Activated T-helper 9 cell treated with anti-CD3 and anti-CD28 coated beads, Interleukin-2, amount 50 U/mL, for 16 hours (primary cell): ENCODE data around the gene IFIT2.
"Not testable (repeated sequence)": the region's sequence is repeated elsewhere in the genome, so short reads cannot be mapped to it uniquely, and the experiment has no call there.

Experiments
- DNase-seq: peaks from one replicate; pipeline ENCODE4 v3.0.0-alpha.2; 2020; ENCODE audit warnings: low read depth

Gene IFIT2, protein sequence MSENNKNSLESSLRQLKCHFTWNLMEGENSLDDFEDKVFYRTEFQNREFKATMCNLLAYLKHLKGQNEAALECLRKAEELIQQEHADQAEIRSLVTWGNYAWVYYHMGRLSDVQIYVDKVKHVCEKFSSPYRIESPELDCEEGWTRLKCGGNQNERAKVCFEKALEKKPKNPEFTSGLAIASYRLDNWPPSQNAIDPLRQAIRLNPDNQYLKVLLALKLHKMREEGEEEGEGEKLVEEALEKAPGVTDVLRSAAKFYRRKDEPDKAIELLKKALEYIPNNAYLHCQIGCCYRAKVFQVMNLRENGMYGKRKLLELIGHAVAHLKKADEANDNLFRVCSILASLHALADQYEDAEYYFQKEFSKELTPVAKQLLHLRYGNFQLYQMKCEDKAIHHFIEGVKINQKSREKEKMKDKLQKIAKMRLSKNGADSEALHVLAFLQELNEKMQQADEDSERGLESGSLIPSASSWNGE

DNA sequence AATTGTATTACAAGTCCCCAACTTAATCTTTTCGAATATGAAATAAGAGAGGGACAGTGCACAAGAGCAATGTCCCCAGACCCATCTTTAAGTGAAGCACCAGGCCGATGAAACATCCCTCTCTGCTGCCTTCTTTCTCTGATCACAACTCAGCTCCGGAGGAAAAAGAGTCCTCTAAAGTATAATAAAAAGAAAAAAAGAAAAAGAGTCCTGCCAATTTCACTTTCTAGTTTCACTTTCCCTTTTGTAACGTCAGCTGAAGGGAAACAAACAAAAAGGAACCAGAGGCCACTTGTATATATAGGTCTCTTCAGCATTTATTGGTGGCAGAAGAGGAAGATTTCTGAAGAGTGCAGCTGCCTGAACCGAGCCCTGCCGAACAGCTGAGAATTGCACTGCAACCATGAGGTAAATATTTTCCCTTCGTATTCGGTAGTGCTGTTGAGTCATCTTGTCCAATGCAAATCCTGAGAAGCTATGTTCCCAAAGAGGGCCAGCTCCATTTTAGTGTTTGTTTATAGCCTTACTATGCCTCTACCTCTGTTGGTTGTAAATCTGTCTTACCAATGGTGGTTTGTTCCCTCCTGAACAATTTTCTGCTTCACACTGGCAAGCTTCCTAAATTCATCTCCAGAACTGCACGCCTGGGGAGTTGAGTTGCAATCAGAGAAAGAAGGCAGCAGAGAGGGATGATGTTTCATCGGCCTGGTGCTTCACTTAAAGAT lies at the start of gene IFIT2:
Gene IFIT2 (plus strand): TSS at position 326 of the 725 bp plus-strand sequence. CDS start 78 bp downstream, at position 404.
- DNase-seq, result no peak

DNA sequence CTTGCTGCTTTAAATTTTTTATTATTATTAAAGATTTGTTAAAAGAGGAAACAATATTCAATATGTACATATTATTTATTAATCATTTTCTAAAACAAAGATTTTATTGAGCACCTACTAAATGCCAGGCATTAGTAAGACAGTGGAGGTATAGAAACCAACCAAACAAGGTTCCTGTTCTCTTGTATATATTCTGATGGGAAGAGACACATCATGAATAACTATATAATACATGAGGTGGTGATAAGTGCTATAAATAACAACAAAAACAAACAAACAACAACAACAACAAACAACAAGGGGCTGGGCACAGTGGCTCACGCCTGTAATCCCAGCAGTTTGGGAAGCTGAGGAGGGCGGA lies 49.6 kb upstream of the IFIT2 start:
- DNase-seq, result no peak

DNA sequence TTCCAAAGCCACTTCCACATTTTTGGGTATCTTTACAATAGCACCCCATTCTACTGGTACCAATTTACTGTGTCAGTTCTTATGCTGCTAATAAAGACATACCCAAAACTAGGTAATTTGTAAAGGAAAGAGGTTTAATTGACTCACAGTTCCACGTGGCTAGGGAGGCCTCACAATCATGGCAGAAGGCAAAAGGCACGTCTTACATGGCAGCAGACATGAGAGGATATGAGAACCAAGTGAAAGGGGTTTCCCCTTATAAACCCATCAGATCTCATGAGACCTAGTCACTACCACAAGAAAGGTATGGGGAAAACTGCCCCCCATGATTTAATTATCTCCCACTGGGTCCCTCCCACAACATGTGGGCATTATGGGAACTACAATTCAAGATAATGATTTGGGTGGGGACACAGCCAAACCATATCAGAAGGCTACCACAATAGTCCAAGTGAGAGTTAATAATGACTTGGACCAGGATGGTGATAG lies 46.7 kb upstream of the IFIT2 start:
- DNase-seq, result not testable (repeated sequence)

DNA sequence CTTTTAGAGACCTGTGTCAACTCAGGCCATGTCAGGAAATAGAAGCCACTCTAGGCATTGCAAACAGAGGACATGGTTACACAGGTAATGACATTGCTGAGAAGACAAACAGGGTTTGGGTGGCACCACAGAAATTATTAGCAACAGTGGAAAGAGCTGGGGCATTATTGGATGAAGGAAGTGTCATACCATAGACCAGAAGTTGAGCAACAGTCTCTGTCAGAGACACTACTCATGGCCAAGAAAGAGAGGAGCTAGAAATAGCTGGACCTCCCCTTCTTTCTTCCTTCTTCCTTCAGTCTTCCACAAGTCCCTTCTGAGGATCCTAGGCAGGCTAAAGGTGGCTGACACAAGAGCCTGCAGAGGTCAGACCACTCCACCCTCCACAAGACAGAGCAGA lies 46.1 kb upstream of the IFIT2 start:
- no peak for DNase-seq

DNA sequence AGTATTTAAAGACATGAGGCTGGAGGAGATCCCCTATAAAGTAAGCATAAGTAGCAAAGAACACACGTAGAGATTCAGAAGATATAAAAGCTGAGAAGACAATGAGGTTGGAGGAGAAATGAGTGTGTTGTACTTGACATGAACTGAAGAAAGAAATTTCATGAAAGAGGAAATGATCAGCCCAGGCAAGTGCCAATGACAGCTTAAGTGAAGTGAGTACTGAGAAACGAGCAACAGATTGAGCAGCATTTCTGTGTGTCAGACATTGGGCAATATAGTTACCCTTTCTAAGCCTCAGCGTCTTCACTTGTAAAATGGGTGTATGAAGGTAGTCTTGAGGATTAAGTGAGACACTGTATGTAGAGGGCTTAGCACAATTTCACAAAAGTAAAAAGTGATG lies 45.5 kb upstream of the IFIT2 start:
- no peak for DNase-seq

DNA sequence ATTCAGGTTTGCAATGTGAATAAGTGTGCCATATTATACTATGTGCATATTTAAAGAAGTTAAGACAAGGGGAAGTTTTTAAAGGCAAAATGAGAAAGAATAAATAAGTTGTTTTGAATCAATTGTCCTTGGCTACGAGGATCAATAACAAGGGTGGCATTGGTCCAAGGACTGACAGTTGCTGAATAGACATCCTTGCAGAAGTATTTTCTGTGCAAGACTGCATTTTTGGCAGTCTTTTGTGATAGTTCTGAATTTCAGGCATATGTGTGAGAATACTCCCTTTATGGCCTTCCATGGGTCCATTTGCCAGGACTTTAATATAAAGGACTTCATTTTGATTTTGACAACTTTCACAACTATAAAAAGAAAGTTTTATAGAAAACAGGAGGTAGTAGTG lies 44.9 kb upstream of the IFIT2 start:
- DNase-seq, result no peak

DNA sequence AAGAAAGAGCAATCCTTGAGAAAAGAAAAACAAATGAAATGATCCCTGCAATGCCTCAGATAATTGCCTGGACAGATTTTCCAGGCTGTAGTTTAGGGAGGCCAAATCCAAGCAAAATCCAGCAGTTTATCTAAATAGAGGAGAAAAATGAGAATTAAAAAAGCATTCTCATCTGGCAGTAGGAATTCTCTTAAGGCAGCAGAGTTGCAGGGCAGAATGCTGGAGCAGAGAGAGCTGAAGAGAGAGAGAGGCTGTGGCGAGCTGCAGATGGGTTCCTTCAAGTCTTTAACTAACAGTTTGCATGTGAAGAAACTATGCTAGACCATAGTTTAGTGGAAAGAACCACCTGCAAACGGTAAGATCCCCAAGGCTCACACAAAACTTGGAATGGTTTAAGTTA lies 44.3 kb upstream of the IFIT2 start:
- DNase-seq, result no peak

DNA sequence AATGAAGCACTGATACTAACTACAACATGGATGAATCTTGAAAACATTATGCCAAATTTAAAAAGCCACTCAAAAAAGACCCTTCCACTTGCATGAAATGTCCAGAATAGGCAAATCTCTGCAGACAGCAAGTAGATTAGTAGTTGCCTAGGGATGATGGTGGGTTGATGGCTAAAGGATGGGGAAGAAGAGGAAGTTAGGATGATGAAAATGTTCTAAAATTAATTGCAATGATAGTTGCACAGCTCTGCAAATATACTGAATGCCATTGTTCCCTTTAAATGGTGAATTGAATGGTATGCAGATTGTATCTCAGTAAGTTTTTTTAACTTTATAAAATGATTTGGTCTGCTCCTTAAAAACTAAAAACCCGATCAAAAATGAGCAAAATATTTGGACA lies 43.0 kb upstream of the IFIT2 start:
- no peak for DNase-seq

DNA sequence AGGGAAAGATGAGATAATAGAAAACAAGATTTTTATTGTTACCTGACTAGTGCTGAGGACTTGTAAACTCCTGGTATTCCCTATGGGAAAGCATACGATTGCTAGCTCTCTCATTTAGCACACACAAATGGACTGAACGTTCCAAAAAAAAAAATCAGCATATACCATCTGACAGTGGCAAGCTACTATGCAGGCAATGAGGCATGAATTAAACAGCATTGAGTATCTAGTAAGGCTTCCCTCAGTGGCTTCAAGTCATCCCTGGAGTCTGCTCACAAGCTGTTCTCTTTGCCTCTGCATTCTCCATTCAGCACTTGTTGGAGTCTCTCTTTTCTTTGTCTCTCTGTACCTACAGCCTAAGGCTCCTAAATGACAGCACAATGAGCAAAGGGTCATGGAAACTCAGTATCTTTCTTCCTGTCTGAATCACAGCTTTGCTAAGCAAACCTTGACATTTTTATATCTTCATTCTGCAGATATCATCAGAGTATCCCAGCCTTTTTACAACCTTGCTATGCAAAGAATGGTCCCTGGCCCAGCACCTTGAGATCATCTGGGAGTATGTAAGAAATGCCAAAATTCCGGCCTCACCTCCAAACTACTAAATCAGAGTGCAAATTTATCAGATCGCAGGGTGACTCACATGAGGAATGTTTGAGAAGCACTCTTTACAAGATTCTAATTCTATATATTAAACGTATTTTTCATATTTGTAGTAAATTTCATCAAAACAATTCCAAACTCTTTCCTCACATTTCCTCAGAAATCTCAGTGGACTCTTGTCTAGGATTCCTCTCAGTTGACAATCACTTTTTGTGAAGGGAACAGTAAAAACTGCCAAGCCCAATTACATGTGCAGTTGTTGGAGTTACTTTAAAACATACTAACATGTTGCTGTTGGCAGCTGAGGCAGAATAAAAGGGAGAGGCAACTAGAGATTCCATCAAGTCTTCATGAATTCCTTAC lies 39.5 kb upstream of the IFIT2 start:
- no peak for DNase-seq

DNA sequence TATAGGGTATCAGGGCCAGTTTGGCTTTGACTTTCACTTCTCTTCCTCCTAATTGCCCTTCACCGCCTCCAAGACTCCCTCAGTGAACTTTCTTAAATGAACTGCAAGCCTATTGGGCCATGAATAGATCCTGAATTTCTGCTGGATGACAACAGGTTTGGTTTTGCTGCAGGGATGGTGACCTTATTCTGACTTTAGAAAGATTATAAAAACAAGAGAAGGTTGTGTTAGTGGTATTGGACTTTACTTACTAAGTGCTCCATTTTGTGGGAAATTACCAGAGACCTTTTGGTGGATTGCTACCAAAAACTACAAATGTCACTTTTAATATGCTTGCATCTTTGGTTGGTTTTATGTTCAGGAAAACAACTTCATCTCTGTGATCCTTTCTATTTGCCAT lies 38.8 kb upstream of the IFIT2 start:
- no peak for DNase-seq

DNA sequence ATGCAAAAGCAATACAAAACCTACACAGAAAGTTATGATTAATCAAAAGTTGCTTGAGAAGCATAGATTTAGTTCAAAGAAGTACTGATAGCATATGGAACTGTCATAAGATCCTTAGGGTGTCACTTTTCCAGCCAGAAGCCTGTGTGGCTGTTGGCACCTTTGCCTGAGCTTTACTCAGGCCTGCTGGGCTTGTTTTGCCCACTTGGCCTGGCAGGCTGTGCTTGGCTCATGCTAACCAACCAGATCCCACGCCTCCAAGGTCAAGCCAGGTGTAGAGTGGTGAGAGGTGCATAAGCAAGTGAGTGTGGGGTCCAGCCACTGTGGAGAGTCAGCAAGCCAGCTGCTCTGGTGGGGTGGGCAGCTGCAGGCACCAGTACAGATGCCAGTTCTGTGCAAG lies 38.3 kb upstream of the IFIT2 start:
- no peak for DNase-seq

DNA sequence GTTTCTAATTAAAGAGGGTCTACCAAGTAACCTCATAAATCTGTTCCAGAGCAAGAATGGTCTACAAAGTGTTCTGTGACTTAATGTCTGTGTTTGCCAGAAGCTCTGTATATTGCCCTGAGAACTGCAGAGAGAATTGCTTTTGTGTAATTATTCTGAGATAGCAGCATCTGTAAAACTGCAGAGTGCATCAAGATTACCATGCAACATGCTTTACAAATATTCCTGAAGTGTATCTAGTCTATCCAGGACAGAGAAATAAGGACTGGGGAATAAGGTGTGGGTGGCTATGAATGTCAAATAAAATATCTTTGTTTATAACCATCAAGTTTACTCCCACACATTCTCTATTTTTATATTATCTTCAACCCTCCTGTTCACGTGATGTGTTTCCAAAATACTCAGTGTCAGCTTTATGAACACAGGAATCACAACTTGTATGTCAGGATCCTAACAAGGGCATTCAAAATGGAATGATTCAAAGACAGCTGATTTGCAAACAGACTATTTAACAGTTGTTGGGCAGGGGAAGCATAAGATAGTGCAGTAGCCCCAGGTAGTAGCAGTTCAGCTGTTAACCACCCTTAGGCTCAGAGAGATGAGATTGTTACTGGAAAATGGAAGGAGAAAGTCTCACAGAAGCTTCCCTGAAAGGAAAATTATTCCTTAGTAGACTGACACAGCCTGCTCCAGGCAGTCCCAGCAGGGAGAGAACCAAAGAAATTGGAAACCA lies 35.0 kb upstream of the IFIT2 start:
- no peak for DNase-seq

DNA sequence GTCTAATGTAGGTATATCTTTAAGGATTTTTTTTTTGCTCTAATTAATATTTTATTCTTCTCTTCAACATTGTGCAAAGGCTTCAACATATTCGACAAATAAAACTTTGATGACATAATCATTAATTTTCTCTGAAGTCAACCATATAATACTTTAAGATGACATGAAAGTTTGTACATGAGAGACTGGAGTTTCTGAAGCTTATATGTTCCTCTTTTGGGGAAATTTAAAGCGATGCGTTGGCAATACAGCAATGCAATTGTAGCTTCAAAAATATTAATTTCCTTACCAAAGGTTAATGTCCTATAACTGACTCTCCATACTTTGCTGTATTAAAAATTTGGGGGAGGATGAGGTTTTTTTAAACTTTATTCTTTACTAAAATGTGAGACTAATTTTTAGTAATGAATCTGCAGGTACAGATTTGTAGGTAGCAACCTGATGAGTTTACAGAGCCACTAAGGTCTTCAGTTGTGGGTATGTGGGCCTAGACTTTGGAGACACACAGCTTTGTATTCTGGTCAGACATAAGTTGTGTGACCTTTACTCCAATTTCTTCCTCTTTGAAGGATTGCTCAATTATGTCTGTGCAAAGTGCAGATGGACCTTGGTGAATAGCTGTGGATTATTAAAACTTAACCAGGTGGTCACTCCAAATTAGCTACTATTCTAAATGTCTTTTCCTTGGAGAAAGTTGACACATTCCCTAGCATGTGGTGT lies 32.3 kb upstream of the IFIT2 start:
- no peak for DNase-seq

DNA sequence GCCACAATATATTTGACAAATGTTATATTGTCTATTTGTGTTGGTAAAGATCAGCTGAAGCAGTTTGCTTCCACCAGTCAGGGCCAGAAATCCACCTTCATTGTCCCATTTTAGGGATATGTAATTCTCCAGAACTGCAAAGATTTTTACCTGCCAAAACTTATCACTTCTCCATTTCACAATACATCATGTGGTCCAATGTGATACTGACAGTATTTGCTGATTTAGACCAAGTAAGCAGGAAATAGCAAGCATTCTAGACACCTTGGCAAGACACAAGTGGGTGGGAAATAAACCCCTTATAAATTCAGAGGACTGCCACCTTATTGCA lies 31.7 kb upstream of the IFIT2 start:
- no peak for DNase-seq

DNA sequence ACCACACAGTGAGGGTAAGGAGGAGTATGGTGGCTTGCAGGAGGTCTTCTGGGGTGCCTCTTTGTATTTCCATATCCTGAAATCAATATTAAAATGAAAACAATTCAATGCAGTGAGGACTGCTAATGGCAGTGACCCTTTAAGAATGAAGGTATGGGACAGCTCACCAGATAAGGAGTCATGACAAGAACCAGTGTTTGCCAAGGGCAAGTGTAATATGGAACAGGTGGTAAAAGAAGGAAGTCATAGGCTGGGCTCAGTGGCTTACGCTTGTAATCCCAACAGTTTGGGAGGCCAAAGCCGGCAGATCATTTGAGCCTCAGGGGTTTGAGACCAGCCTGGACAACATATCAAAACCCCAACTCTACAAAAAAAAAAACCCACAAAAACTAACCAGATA lies 30.3 kb upstream of the IFIT2 start:
- no peak for DNase-seq

DNA sequence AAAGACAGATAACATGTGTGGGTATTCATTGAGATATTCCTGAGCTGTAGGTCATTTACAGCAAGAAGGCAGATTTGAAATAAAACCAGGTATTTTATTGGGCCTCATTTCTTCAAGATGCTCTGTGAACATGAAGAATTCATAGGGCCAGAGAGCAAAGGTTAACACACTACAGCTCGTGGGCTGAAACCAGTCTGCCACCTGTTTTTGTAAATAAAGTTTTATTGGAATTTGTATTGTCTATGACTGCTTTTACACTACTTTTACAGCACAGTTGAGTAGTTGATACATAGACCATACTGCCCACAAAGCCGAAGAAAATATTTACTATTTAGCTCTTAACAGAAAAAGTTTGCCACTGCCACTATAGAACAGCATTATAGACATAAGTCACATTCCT lies 28.2 kb upstream of the IFIT2 start:
- DNase-seq, result no peak

DNA sequence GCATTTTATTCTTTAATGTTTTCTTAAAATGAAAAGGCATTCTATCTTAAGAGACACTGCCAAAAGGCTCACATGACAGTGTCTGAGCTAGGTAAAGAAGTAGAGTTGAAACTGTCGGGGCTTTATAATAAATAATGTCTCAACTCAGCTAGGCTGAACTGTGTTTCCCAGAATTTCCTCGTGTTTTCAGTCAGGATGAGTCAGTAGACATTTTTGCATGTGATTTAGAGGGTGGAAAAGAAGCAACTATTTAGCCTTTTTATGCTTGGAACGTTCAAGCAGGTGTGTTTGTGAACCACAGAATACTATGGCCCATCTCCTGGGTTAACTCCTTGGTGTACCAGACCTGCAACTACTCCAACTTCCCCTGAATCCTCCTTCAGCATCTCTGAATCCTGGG lies 26.9 kb upstream of the IFIT2 start:
- DNase-seq, result no peak

DNA sequence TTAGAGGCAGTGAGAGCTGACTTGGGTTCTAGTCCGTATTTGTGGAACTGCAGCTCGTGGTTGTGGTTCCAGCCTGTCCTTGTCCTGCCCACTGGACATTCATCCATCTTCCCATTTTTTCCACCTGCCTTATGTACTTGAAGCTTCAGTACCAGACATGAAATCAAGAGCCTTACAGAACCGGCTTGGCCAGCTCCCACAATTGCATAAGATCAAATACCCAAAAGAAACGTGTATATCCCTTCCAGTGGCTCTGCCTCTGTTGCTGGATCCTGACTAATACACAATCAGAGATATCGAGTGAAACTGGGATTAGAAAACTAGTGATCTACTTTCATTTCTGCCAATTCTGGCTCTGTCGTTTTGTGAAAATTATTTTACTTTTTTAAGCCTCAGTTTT lies 26.5 kb upstream of the IFIT2 start:
- no peak for DNase-seq

DNA sequence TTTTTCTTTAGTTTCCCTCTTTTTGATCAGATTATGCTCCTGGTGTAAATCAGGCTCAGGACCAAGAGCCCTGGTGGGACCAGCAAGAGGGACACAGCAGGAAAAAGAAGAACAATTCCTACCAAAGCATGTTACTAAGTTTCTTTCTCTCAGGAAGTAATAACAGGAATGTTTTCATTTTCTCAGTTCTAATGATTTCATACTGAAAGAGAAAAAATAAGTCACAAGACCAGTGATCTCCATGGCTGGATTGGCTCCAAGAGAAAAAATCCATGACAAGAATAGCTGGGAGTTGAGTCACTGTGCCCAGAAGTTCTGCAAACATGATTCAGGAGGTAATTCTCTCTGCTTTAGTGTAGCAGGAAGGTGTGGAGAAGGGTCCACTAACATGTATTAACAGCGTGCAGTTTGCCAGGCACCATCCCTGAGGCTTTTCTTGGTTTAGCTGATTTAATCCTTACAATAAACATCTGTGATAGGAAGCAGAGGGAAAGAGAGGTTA lies 23.8 kb upstream of the IFIT2 start:
- no peak for DNase-seq

DNA sequence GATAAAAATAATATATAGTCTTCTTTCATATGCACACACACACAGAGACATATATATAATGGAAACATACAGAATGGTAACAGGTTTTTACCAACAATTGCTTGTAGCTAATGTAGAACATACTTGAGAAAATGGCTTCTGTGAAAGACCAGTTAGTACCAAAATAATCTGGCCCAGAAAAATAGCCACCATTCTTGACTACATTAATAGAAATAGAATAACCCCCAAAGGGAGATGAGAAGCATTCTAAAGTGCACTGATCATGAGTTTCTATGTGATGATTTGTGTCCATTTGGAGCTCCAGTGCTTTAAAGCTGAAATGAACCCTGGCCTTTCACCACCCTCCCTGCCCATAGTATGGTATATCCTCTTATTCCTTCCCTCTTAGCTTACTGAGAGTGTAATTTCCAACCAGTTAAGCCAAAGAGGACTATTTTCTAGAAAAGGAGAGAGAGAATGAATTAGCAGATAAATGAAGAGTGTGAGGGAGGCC lies 22.9 kb upstream of the IFIT2 start:
- no peak for DNase-seq

DNA sequence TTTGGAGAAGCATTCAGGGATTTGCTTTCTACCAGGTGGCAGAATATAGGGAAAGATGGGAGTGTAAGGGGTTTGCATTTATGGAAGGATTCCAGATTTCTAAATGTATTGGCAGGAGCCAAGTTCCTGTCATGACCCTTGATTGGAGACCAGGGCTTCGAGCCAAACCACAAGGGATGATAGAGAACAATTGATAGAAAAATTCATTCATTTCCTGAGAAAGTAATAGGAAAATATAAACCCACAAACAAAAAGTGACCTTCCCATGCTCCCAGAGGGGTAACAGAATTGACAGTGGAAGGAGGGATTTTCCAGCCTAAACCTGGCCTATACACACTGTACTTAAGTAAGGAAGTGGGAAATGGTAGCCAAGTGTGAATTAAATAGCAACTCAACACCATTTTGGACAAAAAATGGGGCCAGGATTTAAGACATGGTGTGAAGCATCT lies 22.4 kb upstream of the IFIT2 start:
- DNase-seq, result no peak
